ENCODE data around the gene KCNQ1.

KCNQ1 gene

DNA sequence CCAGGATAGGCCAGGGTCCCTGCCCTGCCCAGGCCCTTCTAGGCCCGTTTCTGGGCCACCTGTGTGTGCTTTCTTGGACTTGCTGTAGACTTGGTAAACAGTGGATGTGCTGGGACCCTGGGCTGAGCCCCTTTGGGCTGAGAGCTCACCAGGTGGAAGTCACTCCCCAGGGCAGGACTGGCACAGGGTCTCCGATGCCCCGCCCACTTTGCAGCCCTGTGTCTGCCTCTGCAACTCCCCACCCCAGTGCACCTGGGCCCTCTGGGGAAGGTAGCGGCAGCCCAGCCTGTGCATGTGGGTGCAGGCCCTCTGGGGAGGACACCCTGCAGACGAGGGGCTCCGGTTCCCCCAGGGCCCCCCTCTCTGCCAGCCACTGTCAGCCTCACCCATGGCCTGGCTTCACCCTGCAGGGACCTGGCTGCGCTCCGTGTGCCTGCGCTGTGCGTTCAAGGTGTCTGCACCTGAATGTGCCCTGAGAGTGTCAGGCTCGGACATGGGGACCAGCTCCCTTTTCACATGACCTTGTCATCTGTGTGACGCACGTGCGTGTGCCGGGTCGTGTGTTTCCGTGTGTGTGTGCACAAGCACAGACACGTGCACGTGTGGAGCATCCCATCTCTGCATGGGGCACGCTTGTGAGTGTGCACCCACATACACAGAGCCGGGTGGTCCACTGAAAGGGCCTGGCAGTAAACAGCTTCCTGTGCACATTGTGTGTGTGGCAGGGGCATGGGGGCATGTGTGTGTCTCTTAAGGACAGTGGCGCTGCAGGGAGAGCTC, 136.5 kb downstream of the KCNQ1 start:
- no peak for DNase-seq (ENCODE audit: low read depth)

- no peak for DNase-seq (ENCODE audit: low read depth)
These were observed 137.1 kb downstream of the KCNQ1 start for GRCh38 chr11:2581931-2582350.

- no peak for DNase-seq (ENCODE audit: low read depth)
These were observed 137.6 kb downstream of the KCNQ1 start for GRCh38 chr11:2582351-2582945.

- DNase-seq (ENCODE audit: low read depth), result no peak
These were observed 138.3 kb downstream of the KCNQ1 start for GRCh38 chr11:2582946-2583604.

GRCh38 chr11:2583605-2583958, 138.8 kb downstream of the KCNQ1 start:
- DNase-seq (ENCODE audit: low read depth), result no peak

DNA sequence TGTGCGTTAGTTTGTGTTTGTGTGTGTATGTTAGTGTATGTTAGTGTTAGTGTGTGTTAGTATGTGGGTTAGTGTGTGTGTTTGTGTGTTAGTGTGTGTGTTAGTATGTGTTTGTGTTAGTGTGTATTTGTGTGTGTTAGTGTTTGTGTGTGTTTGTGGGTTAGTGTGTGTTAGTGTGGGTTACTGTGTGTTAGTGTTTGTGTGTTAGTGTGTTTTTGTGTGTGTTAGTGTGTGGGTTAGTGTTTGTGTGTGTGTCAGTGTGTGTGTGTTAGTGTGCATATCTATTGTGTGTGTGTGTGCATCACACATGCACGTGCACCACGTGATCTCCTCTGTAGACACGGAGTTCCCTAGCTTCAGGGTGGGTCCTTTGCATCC, 139.6 kb downstream of the KCNQ1 start:
- no peak for DNase-seq (ENCODE audit: low read depth)

DNA sequence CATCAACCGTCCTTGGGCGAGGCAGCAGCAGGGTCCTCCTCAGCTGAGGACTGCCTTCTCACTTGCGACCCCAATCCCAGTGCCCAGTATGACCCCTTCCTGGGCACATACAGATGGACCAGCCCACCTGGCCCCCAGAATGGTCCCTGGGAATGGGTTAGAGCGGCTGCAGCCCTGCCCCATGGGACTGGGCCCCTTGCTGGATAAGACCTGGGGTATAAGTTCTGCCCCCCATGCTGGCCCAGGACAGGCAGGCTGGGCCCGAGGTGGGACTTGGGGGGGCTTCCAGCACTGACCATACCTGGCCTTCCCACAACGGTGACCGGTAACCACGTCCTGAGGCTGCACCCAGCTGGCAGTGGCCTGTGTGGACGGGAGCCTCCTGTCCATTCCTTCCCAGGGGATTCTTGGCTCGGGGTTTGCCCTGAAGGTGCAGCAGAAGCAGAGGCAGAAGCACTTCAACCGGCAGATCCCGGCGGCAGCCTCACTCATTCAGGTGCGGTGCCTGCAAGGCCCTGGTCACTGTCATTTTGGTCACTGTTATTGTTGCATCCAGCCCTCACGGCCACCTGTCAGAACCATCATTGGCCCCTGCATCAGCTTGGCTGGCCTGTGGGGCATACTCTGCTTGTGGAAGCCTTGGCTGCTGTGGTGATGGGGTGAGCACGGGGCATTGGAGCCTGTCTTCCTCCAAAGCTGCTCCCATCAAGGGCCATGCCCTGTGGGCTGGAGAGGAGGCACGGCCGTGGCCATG, 140.2 kb downstream of the KCNQ1 start:
- DNase-seq (ENCODE audit: low read depth), result no peak

DNA sequence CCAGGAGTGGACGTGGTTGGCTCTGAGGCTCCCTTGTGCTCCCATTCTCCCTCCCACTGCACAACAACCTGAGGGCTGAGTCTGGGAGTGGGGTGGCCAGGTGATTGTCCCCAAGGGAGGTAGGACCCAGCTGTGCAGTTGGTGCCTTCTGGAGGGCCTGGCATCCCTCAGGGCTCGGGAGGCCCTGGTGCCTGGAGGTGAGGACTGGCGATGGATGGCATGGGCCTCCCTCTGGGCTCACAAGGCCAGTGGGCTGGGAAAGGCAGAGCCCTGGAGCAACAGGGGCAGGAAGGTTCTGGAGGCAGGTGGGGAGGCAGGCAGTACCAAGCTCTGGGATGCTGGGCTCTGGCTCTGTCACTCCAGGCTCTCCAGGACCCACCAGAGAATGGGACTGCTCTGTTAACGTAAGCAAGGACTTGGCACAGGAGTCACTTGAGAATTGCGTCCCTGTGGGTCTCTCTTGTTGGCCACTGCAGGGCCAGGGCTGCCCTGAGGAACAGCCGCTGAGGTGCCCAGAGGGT, 140.8 kb downstream of the KCNQ1 start:
- DNase-seq (ENCODE audit: low read depth), result no peak

DNA sequence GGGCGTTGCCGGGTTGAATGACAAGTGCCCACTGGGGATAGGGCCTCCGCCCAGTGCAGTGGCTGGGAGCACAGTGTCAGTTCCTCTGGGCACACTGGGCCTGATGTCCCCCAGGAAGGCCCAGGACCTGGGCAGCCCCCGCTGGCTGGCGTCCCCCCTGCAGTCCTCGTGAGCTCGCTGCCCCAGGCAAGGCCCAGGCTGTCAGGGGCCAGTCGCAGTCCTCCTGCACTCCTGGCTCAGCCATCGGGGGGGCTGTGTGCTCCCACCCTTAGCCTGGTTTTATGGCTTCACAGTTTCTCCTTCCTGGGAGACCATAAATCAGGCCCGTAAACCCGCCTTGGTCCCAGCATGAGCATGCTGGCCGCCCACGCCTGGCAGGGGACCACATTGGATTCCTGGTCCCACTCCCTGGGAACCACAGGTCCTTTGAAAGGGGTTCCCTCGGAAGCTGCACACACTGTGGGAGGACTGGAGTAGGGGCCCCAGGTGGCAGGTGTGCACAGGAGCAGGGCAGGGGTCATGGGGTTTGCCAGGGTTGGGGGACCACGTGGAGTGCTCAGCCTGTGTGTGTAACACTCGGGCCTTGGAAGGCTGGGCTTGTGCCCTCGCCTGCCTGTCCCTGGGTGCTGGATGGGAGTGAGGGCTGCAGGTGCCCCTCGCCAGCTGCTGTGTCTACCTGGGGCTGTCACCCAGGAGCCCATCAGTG, 141.4 kb downstream of the KCNQ1 start:
- no peak for DNase-seq (ENCODE audit: low read depth)

GRCh38 chr11:2586793-2587131, 142.0 kb downstream of the KCNQ1 start:
- no peak for DNase-seq (ENCODE audit: low read depth)

- DNase-seq (ENCODE audit: low read depth), result no peak
These were observed 142.5 kb downstream of the KCNQ1 start for GRCh38 chr11:2587132-2587930.

DNA sequence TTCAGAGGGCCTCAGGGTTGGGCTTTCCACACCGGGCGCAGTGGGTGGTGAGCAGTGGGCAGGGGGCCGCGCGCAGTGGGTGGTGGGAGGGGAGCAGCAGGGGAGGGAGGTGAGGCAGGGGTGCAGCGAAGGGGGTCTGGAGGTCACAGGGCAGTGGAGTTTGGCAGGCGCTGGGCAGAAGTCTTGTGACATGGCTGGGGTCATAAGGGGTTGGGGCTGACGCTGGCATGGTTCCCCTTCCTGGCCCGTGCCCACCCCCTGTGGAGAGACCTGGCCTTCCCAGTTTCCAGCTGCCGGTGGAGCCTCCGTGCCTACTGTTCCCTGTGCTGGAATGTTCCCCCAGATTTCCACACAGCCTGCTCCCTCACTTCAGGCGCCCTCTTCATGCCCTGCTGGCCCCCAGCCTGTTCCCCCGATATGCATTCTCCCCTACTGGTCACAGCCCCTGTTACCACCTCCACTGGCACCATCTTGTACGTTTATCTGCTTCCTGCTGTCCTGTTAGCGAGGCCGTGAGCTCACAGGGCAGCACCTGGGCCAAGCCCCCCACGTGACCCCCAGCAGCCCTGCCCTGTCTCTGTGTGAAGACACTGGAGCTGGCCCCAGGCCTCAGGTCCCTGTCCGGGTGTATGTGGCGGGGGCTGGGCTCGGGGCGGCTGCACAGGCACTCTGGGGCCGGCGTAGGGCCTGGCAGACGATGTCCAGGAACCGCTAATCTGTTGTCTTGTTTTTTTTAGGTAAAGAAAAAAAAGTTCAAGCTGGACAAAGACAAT, 143.4 kb downstream of the KCNQ1 start:
- DNase-seq (ENCODE audit: low read depth), result no peak

DNA sequence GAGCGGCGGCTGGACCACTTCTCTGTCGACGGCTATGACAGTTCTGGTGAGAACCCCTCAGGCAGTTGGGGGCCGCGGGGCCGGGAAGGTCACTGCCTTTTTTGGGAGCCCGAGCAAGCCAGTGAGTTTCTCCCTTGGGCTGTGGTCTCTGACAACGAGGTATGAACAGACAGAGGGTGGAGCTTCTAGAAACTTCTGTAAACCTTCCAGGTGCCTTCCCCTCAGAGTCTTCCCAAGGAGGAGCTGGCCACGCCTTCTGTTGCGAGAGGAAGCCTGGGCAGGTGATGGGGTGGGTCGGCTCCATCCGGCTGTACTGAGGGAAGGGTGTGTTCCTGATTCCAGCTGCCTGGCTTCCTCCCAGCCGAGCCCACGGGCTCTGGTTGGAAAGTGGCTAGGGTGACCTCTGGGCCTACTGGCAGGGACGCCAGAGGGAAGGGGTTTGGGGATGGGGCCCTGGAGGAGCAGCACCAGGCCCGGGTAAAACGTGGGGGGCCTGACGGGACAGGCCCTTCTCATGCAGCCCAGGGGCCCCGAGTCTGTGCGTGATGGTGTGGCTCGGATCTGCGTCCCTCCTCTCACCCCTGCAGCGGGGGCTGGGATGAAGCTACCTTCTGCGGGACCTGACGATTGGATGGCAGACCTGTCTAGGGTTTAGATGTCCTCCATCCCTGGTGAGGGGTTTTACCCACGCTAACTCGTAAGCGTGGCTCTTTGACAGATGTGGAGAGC, 144.2 kb downstream of the KCNQ1 start:
- DNase-seq (ENCODE audit: low read depth), result no peak

DNA sequence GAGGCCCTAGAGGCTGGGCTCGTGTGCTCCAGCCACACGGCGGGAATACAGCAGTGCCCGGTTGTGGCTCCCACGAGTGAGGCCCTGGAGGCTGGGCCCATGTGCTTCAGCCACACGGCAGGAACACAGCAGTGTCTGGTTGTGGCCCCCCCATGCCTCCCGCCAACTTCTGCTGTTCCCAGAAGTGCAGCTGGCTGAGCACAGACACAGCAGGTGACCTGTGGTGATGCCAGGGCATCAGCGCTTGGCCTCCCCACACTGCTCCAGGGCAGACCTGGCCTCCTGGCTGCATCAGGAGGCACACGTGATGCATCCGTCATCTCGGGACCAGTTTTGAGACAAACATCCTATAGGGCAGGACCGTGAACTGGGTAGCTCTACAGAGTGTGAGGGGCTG, 144.7 kb downstream of the KCNQ1 start:
- DNase-seq (ENCODE audit: low read depth), result no peak

GRCh38 chr11:2590131-2590964, 145.5 kb downstream of the KCNQ1 start:
- DNase-seq (ENCODE audit: low read depth), result no peak

GRCh38 chr11:2590965-2591754, 146.4 kb downstream of the KCNQ1 start:
- DNase-seq (ENCODE audit: low read depth), result no peak

- DNase-seq (ENCODE audit: low read depth), result no peak
These were observed 147.0 kb downstream of the KCNQ1 start for GRCh38 chr11:2591805-2592204.
